Measurements from ENCODE around the gene SIGLEC14.

SIGLEC14 gene

DNA sequence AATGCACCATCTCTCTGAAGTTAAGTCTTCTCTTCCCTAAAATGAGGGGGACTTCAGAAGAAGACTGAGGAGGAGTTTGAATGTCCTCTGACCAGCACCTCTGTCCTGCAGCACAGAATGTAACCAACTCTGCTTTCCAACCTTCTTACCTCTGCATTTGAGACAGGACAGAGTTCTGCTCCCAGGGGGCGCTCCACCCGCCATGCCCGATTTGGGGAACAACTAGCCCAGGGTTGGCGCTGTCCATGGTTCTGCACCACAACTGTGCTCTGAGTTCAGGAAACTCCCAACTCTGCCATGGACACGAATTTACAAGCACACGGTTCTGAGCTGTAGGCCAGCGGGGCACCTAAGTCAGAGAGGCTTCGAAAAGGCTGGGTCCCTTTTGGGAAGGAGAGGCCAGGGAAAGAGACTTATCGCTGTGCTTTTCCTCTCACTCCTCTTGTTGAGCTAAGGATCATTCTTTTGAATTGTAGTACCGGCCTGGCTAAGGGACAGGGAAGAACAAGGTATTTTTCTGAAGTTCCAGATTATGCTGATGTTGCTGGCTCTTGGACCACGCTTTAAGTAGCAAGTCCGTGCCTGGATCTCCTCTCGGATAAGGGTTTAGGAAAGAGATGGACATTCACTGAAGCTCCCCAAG lies 38.6 kb downstream of the SIGLEC14 start:
- DNase-seq: no peak

DNA sequence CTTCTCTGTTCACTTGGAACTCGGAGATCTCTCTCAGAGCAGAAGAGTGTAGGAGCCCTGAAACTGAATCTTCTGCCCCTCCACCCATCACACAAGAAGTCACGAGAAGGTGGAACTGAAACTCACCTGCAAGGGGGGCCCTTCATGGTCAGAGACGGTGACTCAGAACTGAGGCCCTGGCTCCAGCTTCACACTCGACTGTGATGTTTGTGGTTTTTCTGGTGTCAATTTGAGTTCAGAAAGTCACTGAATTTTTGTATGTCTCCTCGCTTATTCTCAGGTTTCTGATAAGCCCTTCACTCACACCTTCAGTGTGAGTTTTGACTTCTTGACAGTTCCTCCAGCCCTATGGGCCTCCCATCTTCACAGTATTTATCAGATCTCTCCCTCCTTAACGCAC lies 39.5 kb downstream of the SIGLEC14 start:
- DNase-seq: no peak

DNA sequence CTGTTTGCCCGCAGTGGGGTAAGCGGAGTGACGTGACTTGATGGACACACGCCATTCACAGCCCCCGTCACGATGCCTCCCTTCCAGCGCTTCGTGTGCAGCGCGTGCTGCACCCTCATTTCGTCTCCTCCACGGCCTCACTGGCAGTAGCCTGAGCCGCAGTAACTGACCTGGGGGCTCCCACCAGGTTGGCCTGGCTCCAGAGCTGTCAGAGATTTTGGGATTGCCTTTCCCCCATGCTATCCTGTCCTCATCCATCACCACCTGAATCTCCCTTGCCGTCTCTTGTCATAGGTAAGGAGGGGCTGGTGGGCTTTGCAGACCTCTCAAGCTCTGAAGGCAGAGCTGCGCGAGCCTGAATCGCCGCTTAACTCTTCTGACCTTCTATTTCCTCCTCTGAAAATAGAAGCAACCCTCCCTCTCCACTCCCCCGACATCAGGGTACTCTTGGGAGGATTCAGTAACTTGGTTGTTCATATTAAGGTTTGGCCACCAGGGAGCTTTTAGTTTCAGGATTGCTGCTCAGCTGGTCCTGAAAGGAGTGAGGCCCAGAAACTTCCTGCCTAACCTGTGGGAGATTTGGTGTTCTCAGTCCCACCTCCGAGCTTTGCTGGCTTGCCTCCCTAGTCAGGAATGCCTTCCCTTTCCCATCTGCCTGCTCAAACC lies 44.3 kb downstream of the SIGLEC14 start:
- no peak for DNase-seq

DNA sequence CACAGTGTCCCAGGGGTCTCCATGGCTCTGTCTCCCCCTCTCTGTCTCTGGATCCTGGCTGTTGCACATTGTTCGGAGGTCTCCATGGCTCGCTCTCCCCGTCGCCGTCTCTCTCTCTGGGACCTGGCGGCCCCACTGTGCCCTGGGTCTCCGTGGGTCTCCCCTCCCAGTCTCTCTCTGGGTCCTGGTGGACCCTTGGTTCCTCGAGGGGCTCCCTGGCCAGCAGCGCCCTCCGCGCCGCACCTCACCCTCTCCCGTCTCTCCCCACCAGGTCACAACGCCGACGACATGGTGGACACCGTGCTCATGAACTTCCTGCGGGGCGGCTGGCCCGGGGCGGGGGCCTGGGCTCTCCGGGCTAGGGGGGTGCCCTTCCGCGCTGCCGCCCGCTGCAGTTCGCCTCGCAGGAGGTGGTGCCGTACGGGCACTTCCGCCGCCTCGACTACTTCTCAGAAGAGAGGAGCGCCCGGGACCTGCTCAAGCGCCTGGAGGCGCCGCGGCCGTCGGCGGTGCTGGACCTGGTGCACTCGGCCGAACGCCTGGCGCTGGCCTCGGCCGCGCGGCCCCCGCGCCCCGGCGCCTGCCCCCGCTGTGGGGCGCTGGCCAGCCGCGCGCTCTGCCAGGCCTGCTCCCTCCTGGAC lies 45.6 kb downstream of the SIGLEC14 start:
- no peak for DNase-seq

DNA sequence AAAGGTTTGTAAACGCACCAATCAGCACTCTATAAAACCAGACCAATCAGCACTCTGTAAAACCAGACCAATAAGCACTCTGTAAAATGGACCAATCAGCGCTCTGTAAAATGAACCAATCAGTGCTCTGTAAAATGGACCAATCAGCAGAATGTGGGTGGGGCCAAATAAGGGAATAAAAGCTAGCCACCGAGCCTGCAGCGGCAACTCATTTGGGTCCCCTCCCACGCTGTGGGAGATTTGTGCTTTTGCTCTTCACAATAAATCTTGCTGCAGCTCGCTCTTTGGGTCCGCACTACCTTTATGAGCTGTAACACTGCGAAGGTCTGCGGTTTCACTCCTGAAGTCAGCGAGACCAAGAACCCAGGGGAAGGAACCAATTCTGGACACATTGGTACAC lies 47.5 kb downstream of the SIGLEC14 start:
- no peak for DNase-seq

DNA sequence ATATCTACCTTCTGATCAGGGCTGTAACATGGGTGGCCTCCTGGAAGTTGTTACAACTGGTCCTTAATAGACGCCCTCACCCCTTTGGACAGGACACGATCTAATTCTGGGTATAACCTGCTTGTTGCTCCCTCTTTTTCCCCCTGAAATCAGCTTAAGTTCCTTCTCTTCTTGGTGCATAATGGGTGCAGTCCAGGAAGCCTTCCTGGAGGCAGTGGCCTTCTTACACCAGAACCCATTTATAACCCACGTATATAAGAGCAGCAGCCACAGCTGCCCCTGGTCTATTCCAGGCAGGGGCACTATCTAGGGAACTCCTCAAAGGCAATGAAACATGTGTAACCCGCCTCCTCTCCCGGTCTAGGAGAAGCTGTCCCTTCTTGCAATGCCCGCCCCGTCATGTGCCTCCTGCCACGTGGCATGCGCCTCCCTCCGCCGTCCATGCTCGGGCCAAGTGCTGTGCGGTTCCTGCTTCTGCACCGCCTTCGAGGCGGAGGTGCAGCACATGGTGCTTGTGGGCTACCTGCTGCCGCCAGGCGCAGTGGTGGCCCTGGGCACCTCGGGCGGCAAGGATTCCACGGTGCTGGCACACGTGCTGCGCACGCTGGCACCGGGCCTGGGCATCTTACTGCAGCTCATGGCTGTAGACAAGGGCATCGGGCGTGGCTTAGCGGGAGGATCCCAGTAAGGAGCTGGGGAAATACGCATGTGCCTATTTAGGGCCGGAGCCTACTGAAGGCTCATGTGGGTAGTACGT lies 48.3 kb downstream of the SIGLEC14 start:
- no peak for DNase-seq

DNA sequence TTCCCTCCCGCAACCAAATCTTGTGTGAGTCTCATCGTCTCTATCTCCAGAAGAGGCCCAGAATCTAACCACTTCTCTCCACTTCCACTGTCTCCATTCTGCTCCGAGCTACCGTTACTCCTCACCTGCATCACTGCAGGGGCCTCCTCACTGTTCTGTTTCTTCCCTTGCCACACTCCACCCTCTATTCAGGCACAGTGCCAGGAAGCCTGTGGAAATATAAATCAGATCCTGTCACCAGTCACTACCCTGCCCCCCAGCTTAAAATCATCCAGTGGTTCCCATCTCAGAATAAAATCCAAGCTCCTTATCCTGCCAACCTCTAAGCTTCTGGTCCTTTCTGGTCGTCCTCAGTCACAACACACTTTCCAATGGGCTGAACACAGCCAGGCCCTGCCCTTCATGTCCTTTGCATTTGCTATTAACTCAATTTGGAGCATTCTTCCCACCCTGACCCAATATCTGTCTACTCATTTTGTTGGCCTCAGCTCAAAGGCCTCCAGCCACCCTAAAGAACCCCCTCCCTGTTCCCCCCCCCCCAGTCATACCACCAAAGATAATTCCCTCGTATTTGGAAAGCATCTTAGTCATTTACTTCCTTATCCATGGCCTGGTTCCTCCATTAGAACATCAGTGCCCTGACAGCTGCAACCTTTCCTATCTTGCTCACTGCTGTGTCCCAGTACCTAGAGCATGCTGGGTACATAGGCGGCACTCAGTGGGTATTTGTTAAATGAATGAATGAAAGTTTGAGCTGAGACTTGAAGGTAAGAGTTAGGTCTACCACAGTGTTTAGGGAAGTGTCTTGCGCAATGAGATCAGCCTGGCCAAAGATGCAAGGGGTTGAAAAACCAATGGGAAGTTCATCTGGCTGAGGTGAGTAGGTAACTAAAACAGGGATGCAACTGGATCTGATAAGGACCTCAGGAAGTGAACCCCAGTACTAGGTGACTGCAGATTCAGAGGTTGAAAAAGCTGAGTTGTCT lies 51.1 kb downstream of the SIGLEC14 start:
- DNase-seq: no peak

DNA sequence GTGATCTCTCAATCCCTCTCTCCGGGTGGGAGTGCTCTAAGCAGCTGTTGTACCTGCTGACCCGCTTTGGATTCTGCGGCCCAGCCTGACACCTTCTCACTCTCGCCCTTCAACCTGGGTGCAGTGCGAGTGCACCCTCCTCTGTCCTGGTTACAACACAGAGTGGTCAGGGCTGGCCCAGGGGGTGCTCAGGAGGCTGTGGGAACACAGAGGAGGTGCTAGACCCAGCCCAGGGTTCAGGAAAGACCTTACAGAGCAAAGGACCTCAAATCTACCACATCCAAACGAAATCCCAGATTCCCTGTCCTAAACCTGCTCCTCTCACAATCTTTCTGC lies 51.9 kb downstream of the SIGLEC14 start:
- DNase-seq: no peak

DNA sequence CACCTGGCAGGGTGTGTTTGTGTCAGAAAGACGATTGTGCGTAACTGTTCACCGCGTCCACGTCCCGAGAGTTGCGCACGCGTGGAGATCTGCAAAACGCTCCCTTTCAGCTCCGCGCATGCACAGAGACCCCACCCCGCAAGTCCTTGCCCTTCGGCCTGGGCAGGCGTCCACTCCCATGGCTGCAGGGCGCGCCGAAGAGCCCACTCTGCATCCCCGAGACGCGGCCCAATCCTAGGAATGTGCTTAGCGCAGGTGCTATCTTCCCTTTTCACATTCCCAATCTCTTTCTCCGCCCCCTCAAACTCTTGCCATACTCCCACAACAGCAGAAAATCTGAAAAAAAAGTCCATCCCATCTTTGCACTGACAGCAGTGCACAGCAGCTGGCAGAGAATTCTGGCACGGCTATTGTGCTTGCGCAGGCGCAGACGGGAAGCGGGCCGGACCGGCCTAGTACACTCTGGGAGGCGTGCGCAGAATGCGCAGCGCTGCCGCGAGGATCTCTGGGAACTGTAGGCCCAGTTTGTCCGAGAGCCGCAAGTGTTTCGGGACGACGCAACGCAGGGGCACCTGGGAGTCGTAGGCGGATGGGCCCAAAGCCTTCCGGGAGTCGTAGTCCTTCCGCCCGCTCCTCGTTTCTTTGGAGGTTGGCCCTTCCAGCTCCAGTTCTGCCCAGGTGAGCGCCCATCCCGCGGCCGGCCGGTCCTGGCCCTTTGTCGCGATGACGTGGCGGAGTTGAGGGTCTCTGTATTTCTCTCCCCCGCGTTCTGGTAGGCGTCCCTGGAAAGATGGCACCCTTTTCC lies 52.5 kb downstream of the SIGLEC14 start:
- DNase-seq: peak; percentile 78

DNA sequence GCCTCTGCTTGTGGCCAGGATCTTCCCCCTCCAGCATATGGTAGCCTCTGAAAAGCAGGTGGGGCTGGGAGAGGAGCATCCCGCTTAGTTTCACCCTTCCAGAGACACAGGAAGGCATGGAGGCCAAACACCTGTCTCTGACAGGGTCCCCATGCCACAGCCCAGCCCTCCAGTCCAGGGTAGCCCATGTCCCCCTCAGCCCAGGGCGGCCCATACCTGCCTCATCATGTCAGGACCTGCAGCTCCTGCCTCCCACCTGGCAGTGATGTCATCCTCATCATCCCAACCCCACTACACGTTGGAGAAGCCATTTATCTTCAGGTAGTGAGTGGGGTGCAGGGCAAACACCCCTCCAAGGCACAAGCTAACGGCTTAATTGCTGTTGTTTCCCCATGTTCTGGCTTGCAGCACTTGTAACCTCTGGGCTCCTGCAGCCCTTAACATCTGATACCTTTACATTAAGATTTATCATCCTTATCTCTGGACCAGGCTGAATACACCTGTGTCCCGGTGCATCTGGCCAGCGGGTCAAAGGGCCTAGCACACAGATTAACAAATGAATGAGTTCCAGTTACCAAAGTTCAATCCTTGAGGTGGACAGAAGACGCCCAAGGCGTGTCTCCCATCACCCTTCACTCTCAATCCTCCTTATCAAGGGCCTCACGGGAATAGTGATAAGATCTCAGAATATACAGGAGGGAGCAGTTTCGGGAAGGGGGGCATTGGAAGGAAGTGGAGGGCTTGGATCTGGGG lies 53.3 kb downstream of the SIGLEC14 start:
- no peak for DNase-seq
